C4-2B (cell line): Measurements from ENCODE around the gene MLLT3.

Experiments
- CTCF ChIP-seq: fragments of 450-650 bp; conservative IDR thresholded peaks from 2 replicates; pipeline ENCODE4 v1.5.1; 2017; ENCODE audit warnings: mild to moderate bottlenecking
- ZFX ChIP-seq: fragments of 450-650 bp; IDR thresholded peaks from 2 replicates; pipeline ENCODE4 v1.6.1; 2017

GRCh38 chr9:20658677-20659473 lies 36.6 kb upstream of the MLLT3 start:
- TF ChIP-seq CTCF (no peak), ZFX (no peak)
